GM12891 (cell line): ENCODE data around the gene DNAH8.

Source experiments
- POLR2A ChIP-seq: IDR thresholded peaks from 2 replicates; pipeline ENCODE4 v1.6.1; 2011; ENCODE audit warnings: low read depth, low read length, control low read depth
- POLR2AphosphoS5 ChIP-seq: IDR thresholded peaks from 2 replicates; pipeline ENCODE4 v1.6.1; 2011; ENCODE audit warnings: low read depth, low read length, control low read depth
- POU2F2 ChIP-seq: IDR thresholded peaks from 2 replicates; pipeline ENCODE4 v1.6.1; 2011; ENCODE audit warnings: low read depth, mild to moderate bottlenecking, control low read depth, low read length, moderate library complexity
- SPI1 ChIP-seq: IDR thresholded peaks from 2 replicates; pipeline ENCODE4 v1.6.1; 2011; ENCODE audit warnings: low read depth, low read length, control low read depth
- TAF1 ChIP-seq: IDR thresholded peaks from 2 replicates; pipeline ENCODE4 v1.6.1; 2011; ENCODE audit warnings: low read depth, low read length, control low read depth

GRCh38 chr6:38701551-38701950, 13.6 kb upstream of the DNAH8 start:
- no peak for TF ChIP-seq POLR2A
- no peak for TF ChIP-seq POLR2AphosphoS5
- no peak for TF ChIP-seq TAF1
- no peak for TF ChIP-seq POU2F2
- TF ChIP-seq SPI1: no peak
